Activated T-cell treated with anti-CD3 and anti-CD28 coated beads, Interleukin-2, amount 50 U/mL, for 72 hours (primary cell): ENCODE results near the gene TLE7. TPM values are rescaled to one million over a fixed set of nuclear protein-coding genes. Genes with fewer than 3 reads are reported as not detected.

Experiments used
- total RNA-seq, 2 donors: library from RNA; stranded (reverse); gene quantifications; one replicate each; pipeline ENCODE4 v1.2.3, GENCODE V29; 2022

TLE7 gene
- total RNA-seq, 2 donors from 2014 or later: not detected

Other genes starting within 250 kb of the TLE7 start
- gene HYDIN, start 211.3 kb downstream of the TLE7 start, total RNA-seq: 1 to 10 TPM in 1 of 2 donors, under 1 TPM in 1; 0.30 to 1.2 TPM
- 10 to 100 TPM; 21.8 to 26.7 TPM for gene CMTR2, start 152.7 kb downstream of the TLE7 start, total RNA-seq
- not detected for gene CALB2, start 83.3 kb downstream of the TLE7 start, total RNA-seq
- gene ZNF23, start 20.2 kb upstream of the TLE7 start, total RNA-seq: 10 to 100 TPM in 1 of 2 donors, 1 to 10 TPM in 1; 9.7 to 11.9 TPM
- 1 to 10 TPM; 4.5 to 4.9 TPM for gene ZNF19, start 47.3 kb upstream of the TLE7 start, total RNA-seq
- not detected for gene CHST4, start 84.4 kb upstream of the TLE7 start, total RNA-seq
- not detected for gene TAT, start 135.0 kb upstream of the TLE7 start, total RNA-seq
- not detected for gene MARVELD3, start 184.1 kb upstream of the TLE7 start, total RNA-seq